NCI-H524 treated with DMSO at 0.1 percent for 48 hours (cell line): ENCODE measurements around the gene SLC22A1.

Experiments used
- DNase-seq: peaks from one replicate; lab custom pipeline; 2025; lab: John Stamatoyannopoulos, UW

Gene SLC22A1

DNA sequence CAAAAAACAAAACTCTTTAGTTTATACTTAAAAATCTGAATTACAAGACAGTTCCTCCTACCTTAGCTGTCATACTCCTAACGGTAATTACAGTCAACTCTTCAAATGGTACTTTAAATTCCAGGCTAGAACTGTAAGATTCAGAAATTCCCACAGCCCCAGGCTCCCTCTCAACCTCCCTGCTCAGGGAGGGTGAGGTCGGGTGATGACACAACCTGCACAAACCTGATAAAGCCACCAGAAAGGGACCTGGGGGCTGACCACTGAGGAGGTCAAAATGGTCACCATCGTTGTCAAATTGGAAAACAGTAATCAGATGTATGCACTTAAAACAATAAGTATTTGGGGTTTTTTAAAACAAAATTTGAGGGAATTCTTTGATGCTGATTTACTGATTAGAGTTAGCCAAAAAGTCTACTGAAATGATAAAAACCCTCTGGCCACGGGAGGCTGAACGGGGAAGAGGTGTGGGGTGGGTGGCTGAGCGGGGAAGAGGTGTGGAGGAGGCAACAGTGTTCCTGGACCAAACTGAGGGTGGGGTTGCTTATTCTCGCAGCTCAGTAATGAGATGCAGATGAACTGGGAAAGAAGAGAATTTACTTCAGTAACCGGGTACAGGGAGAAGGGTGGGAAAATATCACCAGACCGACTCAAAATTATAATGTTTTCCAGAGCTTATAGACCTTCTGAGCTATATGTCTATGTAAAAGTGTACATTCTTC is 52.4 kb downstream of the SLC22A1 start:
- no peak for DNase-seq

DNA sequence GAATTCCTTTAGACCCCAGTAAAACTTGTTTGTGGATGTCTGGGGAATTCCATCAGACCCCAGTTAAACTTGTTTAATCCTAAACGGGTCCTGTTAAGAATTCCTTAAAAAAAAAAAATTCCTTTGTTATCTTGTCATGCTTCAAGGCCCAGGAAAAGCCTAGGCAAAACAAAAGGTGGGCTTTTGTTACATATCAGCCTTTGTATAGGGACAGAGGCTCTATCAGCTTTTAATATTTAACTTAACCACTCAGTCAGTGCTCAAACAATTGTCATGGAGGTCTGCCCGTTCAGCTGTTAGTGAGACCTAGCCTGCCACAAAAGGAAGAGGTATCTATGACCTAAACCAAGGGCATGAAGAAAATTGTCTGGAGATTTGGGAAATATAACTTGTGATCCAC is 53.1 kb downstream of the SLC22A1 start:
- no peak for DNase-seq

DNA sequence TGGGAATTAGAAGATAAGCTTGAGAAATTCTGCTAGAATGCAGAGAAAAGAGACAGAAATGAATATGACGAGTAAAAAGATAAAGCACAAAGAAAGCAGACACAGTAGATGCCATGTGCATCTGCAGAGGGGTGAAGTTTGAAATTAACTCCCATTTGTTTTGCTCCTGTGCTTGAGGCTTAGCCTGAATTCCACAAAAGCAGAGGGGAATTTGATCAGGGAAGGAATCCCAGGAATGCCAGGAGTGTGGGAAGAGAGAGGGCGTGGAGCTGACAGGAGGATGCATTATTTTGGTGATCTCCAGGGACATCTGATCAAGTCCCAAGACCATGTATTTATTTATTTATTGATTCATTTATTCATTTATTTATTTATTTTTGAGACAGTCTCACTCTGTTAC is 55.6 kb downstream of the SLC22A1 start:
- no peak for DNase-seq

DNA sequence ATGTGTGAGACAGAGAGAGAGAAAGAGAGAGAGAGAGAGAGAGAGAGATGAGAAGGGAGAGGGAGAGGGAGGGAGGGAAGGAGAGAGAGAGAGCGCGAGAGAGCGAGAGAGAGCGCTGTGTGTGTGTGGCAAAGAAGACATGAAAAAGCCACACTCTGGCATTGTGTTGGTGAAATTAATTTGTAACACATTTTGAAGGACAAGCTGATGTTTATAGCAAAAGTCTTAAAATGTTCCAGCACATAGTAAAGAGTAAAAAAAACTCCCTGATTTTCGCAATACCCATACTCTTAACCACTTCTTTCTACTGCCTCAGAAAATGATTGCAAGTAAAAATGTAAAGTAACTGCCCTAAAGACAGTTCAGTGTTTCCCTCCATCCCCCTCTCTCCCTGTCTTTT is 56.7 kb downstream of the SLC22A1 start:
- no peak for DNase-seq

DNA sequence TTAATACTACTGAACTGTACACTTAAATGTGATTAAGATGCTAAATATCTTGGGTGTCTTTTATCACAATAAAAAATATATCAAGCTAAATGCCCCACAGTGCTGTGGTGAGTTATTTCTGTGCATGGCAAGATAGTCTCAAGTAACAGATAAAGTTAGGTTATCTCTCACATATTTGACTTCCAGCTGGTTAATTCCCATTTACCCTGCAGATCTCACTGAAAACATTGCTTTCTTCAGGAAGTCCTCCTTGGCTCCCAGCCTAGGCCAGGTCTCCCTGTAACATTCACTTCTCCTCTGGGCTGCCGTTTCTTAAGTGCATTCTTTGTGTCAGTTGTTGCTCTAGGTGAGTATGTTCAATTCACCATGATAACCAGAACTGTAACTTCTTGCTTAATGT is 59.1 kb downstream of the SLC22A1 start:
- no peak for DNase-seq

DNA sequence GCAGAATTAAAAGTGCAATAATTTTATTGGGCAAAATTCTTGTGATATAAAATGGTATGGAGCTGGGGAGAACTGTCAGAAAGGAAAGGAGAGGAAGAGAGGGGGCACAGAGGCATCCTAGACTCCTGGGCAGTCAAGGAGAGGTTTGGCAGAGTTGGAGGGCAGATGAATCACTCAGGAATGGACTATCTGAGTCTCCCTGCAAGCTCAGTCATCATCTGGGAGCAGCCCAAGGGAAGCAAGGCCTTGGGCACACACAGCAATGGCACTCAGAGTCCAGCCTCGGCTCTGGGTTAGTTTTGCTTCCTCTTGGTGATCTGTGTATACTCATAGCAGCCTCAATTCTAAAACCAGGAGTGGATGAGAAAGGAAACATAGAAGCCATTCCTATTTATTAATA is 67.2 kb downstream of the SLC22A1 start:
- DNase-seq = no peak

DNA sequence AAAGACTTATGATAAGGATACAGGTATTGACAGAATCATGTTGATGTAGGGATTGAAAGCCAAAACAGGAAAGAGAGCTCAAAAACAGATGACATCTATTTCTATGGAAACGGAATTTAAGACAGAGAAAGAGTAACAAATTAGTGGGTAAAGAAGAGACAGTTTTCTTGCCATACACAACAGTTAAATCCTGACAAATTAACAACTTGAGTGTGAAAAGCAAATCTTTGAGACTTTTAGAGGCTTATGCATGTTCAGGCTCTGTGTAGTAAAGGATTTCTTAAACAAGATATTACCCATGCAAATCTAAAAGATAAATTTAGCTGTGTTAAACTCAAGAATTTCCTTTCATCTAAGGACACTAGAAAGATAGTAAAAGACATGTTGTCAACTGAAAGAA is 68.5 kb downstream of the SLC22A1 start:
- no peak for DNase-seq

DNA sequence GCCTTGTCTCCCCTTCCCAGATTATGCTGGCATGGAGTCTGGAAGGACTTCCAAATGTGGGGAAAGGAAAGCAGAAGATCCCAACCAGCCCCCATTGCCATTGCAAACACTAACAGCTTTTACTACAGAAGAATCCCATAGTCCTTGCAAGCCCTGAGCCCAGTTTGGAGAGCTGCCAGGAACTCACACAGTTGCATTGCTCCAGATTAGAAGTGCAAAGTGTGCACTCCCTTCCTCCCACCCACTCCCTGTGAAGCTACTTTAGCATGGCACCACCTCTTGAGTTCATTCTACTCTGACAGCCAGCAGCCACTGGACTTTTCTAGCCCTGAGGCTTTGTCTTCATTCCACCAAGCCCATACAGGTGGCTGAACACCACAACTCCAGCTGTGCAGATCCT is 69.4 kb downstream of the SLC22A1 start:
- no peak for DNase-seq

DNA sequence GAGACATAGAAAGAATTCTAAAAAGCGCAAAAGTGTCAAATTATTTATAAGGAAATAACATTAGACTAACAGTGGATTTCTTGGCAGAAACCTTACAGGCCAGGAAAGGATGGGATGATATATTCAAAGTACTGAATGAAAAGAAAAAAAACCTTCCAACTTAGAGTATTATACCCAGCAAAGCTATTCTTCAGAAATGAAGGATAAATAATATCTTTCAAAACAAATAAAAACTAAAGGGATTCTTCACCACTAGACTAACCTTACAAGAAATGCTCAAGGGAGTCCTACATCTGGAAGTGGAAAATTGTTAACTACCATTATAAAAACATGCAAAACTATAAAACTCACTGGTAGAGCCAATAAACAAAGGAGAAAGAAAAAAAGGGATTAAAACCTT is 71.2 kb downstream of the SLC22A1 start:
- DNase-seq = no peak

DNA sequence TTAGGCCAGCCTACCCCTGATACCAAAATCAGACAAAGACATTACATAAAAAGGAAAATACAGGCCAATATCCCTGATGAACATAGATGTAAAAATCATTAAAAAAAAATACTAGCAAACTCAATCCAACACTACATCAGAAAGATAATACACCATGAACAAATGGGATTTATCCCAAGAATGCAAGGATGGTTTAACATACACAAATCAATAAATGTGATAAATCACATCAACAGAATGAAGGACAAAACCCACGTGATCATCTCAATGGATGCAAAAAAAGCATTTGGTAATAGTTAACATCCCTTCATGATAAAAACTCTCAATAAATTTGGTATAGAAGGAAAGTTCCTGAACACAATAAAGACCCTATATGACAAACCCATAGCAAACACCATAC is 73.2 kb downstream of the SLC22A1 start:
- no peak for DNase-seq

DNA sequence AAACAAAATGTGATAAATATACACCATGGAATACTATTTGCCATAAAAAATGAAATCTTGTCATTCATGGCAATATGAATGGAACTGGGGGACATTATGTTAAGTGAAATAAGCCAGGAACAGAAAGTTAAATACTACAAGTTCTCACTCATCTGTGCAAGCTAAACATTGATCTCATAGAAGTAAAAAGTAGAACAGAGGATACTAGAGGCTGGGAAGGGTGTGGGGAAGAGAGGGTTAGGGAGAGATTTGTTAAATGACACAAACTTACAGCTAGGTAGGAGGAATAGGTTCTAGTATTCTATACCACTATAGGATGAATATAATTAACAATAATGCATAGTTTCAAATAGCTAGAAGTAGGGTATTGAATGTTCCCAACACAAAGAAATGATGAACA is 76.0 kb downstream of the SLC22A1 start:
- DNase-seq = no peak

DNA sequence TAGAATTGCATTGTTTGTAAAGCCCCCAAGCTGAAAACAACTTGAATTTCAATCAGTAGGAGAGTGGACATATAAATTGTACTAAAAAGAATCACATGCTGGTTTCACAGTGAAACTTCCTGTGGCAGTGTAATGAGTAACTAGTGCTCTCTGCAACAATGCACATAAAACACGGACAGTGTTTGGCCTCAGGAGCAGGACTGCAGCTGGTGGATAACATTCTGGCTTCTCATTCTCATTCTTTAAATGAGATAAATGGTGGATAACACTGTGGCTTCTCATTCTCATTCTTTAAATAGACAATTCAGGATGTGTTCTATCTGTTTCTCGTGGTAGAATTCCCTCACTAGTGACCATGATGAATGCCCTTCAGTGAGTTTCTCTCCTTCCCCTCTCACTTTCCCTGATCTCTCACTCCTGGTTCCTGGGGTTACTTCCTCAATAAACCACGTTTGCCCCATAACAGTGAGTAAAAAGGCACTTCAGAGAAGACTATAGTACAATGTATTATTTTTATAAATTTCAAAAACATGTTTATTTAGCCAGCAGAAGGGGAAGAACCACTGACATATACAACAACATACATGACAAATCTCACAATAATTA is 77.1 kb downstream of the SLC22A1 start:
- no peak for DNase-seq

DNA sequence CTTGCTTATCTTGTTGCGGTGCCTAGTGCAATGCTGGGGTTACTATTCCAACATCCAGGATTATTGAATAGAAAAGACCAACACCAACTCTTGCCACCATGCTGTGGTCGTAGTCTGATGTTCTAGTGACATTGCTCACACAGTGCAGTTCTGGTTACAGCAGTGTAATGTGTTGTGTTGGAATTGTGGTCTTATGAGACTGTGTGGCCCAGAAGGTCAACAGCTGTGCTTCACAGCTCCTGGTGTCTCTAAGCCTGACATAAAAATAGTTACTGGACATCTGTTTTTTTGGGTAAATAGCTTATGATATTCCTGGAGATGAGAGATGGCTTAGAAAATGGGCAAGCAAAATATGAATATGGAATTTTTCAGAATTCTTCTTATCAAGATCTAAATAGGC is 79.4 kb downstream of the SLC22A1 start:
- no peak for DNase-seq

DNA sequence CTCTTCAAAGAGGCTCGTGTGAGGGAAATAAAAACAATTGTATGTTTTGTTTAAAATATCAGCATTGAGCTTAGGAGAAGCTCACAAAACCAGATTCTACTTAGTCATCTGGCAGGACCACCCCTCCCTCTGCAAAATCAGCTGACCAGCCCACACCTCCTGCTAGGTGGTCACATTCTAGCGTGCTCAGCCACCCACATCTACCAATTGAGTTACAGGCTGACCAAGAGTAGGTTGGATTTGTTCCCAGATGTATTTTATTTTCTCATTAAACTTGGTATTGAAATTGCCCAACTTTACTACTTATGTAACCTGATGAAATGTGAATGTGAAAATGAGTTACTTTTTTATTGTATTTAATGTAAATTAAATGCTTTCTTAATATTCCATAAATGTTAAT is 80.8 kb downstream of the SLC22A1 start:
- DNase-seq = no peak

DNA sequence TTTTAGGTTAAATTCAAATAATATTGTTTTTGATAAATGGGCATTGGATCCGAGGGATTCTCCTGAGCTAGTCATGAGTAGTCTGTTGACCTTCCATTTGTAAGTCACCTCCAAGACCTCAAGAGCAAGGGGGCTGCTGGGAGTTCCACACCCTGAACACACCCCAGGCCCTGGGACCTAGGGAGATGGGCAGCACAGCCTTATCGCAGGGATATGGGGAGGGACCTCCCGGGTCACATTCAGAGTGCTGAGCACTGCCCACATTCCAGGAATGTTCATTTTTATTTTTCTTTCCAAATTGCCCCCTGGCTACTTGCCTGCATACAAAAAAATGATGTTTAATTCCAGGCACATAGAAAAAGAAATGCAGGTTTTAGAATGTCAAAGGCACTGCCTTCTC is 81.5 kb downstream of the SLC22A1 start:
- DNase-seq = no peak

DNA sequence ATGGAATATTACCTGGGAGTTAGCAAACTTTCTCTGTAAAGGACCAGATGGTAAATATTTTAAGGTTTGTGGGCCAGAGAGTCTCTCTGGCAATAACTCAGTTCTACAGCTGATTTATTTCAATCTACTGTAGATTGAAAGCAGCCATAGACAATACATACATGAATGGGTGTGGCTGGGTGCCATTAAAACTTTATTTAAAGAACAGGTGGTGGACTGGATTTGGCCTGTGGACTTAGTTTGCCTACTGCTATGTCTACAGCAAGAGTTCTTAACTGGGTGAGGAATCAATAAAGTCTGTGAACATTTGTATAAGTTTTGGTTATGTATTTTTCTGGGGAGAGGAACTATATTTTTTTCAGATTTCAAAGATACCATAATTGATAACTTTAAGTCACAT is 81.9 kb downstream of the SLC22A1 start:
- no peak for DNase-seq

DNA sequence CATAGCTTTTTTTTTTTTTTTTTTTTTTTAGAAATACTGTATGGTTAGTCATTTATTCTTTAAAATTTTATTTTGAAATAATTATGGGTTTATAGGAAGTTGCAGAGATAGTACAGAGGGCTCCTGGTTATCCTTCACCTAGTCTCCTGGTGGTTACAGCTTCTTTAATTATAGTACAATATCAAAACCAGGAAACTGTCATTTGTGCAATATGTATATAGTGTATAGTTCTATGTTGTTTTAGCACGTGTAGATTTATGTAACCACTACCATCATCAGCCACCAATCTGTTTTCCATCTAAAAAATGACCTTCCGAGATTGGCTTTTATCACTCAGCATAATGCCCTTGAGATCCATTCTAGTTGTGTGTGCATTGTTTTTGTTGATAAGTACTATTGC is 82.3 kb downstream of the SLC22A1 start:
- DNase-seq = no peak

DNA sequence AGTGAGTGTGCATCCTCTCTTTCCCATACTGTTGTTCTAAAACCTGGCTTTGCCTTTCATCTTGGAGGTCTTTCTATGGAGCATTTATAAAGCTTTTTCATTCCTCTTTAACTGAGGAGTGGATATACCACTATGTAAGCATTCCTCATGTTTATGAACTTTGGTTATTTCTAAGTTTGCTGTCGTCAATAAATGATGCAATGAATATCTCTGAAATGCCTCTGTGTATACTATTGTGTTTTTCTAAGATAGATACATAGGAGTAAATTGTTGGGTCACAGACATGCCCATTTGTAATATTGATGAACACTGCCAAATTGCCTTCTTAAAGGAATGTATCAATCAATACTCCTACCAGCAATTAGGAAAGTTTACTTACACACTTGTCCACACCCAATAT is 83.1 kb downstream of the SLC22A1 start:
- DNase-seq = no peak

DNA sequence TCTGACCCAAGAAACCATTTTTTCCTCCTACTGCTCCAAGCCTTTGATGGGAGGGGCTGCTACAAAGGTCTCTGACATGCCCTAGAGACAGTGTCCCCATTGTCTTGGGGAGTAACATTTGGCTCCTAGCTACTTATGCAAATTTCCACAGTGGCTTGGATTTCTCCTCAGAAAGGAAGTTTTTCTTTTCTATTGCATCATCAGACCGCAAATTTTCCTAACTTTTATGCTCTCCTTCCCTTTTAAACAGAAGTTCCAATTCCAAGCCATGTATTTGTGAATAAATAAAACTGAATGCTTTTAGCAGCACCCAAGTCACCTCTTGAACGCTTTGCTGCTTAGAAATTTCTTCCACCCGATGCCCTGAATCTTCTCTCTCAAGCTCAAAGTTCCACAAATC is 86.0 kb downstream of the SLC22A1 start:
- DNase-seq = no peak
